Hepatocyte (in vitro differentiated cells): ENCODE data around the gene VOPP1. TPM values are rescaled to one million over a fixed set of nuclear protein-coding genes. Genes with fewer than 3 reads are reported as not detected.

ENCODE experiments used
- DNase-seq: peaks from one replicate; pipeline ENCODE4 v3.0.0-alpha.2; 2016; ENCODE audit warnings: low spot score
- H2AFZ ChIP-seq: fragments of 200-600 bp; sonication (generic); 2 replicates; pipeline ENCODE4 v1.6.0; 2016; ENCODE audit warnings: antibody characterized with exemption, mild to moderate bottlenecking
- H3K27ac ChIP-seq: fragments of 200-600 bp; sonication (generic); 2 replicates; pipeline ENCODE4 v1.5.1; 2016; ENCODE audit warnings: mild to moderate bottlenecking
- H3K27me3 ChIP-seq: fragments of 200-600 bp; sonication (generic); 2 replicates; pipeline ENCODE4 v1.6.1; 2016
- H3K36me3 ChIP-seq: fragments of 200-600 bp; sonication (generic); replicated peaks from 2 replicates; pipeline ENCODE4 v1.5.1; 2016; ENCODE audit warnings: low read depth; ENCODE audit not compliant: insufficient read depth
- H3K4me1 ChIP-seq: fragments of 200-600 bp; sonication (generic); 2 replicates; pipeline ENCODE4 v1.5.1; 2016; ENCODE audit warnings: mild to moderate bottlenecking, moderate library complexity; ENCODE audit not compliant: insufficient read depth
- H3K4me2 ChIP-seq: fragments of 200-600 bp; sonication (generic); 2 replicates; pipeline ENCODE4 v1.6.0; 2016
- H3K4me3 ChIP-seq: fragments of 200-600 bp; sonication (generic); 2 replicates; pipeline ENCODE4 v1.5.1; 2016; ENCODE audit warnings: mild to moderate bottlenecking
- H3K79me2 ChIP-seq: fragments of 200-600 bp; sonication (generic); 2 replicates; pipeline ENCODE4 v1.6.0; 2017; ENCODE audit warnings: mild to moderate bottlenecking
- H3K9me2 ChIP-seq: fragments of 200-600 bp; sonication (generic); replicated peaks from 2 replicates; pipeline ENCODE4 v1.6.0; 2017; ENCODE audit warnings: mild to moderate bottlenecking; ENCODE audit not compliant: insufficient read depth
- H3K9me3 ChIP-seq: fragments of 200-600 bp; sonication (generic); 2 replicates; pipeline ENCODE4 v1.5.1; 2016; ENCODE audit warnings: low read depth, mild to moderate bottlenecking
- H4K20me1 ChIP-seq: fragments of 200-600 bp; sonication (generic); 2 replicates; pipeline ENCODE4 v1.6.0; 2016; ENCODE audit warnings: mild to moderate bottlenecking; ENCODE audit not compliant: insufficient read depth, poor library complexity, severe bottlenecking
- CTCF ChIP-seq: fragments of 200-600 bp; sonication (generic); IDR thresholded peaks from 2 replicates; pipeline ENCODE4 v1.5.1; 2016; ENCODE audit warnings: antibody characterized with exemption, mild to moderate bottlenecking; ENCODE audit not compliant: poor library complexity
- EZH2 ChIP-seq: fragments of 200-600 bp; sonication (generic); IDR thresholded peaks from 2 replicates; pipeline ENCODE4 v1.6.1; 2016; ENCODE audit warnings: antibody characterized with exemption, mild to moderate bottlenecking, borderline replicate concordance
- EZH2phosphoT487 ChIP-seq: fragments of 200-600 bp; sonication (generic); IDR thresholded peaks from one replicate; pipeline ENCODE4 v1.6.1; 2018; ENCODE audit warnings: antibody characterized with exemption, mild to moderate bottlenecking, low read depth, moderate library complexity; ENCODE audit not compliant: unreplicated experiment, severe bottlenecking
- WGBS: methylation state at CpG from one replicate; pipeline ENCODE4 v1.1.6; 2016; ENCODE audit warnings: low lambda C conversion rate; ENCODE audit errors: missing lambda C conversion rate; 5-methylcytosine and 5-hydroxymethylcytosine counted together
- polyA plus RNA-seq: library from polyadenylated mRNA; unstranded; fragments of >200 nt; fragmentation: Nextera tagmentation; extraction: Ambion mirVana; gene quantifications from 2 replicates; pipeline ENCODE4 v1.2.1, GENCODE V29; 2016
- total RNA-seq: library from RNA; depleted of rRNA; stranded (reverse); fragments of >200 nt; gene quantifications from 2 replicates; pipeline ENCODE4 v1.2.3, GENCODE V29; 2014

VOPP1 gene
- total and polyA plus RNA-seq, 2 experiments from 2014 or later = 6.5 to 25.3 TPM

- Histone ChIP-seq H3K36me3 (no peaks in the 10 kb centered on the region), H3K4me1 (no peaks in the 10 kb centered on the region), H3K4me3 (no peak overlapping the region), H3K9me3 (no peaks in the 10 kb centered on the region), H3K79me2 (no peaks in the 10 kb centered on the region), H3K9me2 (no peaks in the 10 kb centered on the region), H4K20me1 (no peaks in the 10 kb centered on the region), H3K4me2 (no peak overlapping the region), H3K27me3 (no peaks in the 10 kb centered on the region), H3K27ac (no peak overlapping the region), H2AFZ (no peak overlapping the region)
- no peak for TF ChIP-seq CTCF
- TF ChIP-seq EZH2 = no peak
- no peak for TF ChIP-seq EZH2phosphoT487
- DNase-seq = no peak
- WGBS = 97% methylated on average over 21 of the region's 22 CpGs
These were observed 123.8 kb downstream of the VOPP1 start for GRCh38 chr7:55448526-55448925.

- no peaks in the 10 kb centered on the region for H3K79me2 ChIP-seq
- no peaks in the 10 kb centered on the region for H3K27me3 ChIP-seq
- no peaks in the 10 kb centered on the region for H3K9me3 ChIP-seq
- H3K36me3 ChIP-seq = no peaks in the 10 kb centered on the region
- no peak for DNase-seq
- H3K4me3 ChIP-seq = no peak overlapping the region
- no peak for TF ChIP-seq EZH2phosphoT487
- no peak for TF ChIP-seq EZH2
- TF ChIP-seq CTCF = no peak
- H3K9me2 ChIP-seq = no peaks in the 10 kb centered on the region
- WGBS = 67% methylated on average over 1 of the region's 1 CpG
- no peak overlapping the region for H3K4me2 ChIP-seq
- H3K4me1 ChIP-seq = no peaks in the 10 kb centered on the region
- no peaks in the 10 kb centered on the region for H4K20me1 ChIP-seq
- no peak overlapping the region for H3K27ac ChIP-seq
- H2AFZ ChIP-seq = no peak overlapping the region
These were observed 127.5 kb downstream of the VOPP1 start for GRCh38 chr7:55444786-55445185.

GRCh38 chr7:55441774-55442522 is 130.4 kb downstream of the VOPP1 start:
- Histone ChIP-seq H3K9me2 (no peaks in the 10 kb centered on the region), H3K9me3 (no peaks in the 10 kb centered on the region), H3K36me3 (no peaks in the 10 kb centered on the region), H4K20me1 (no peaks in the 10 kb centered on the region), H3K27me3 (no peaks in the 10 kb centered on the region), H3K4me1 (no peaks in the 10 kb centered on the region), H3K79me2 (no peaks in the 10 kb centered on the region), H3K27ac (no peak overlapping the region), H2AFZ (no peak overlapping the region), H3K4me3 (no peak overlapping the region), H3K4me2 (no peak overlapping the region)
- no peak for TF ChIP-seq EZH2
- TF ChIP-seq EZH2phosphoT487 = no peak
- no peak for TF ChIP-seq CTCF
- WGBS = 86% methylated on average over 7 of the region's 7 CpGs
- DNase-seq = no peak
